DMS153 (cell line): ENCODE data around the gene ACAD9.
"Not testable (repeated sequence)": the region's sequence is repeated elsewhere in the genome, so short reads cannot be mapped to it uniquely, and the experiment has no call there.

ENCODE experiments used
- DNase-seq: peaks from one replicate; lab custom pipeline; 2025; lab: John Stamatoyannopoulos, UW

The ACAD9 gene

GRCh38 chr3:128895843-128896697, 16.6 kb downstream of the ACAD9 start:
- DNase-seq: no peak

GRCh38 chr3:128902426-128902825, 23.0 kb downstream of the ACAD9 start:
- no peak for DNase-seq

GRCh38 chr3:128903501-128903900, 24.1 kb downstream of the ACAD9 start:
- no peak for DNase-seq

GRCh38 chr3:128906031-128906803, 26.8 kb downstream of the ACAD9 start:
- DNase-seq: no peak

- DNase-seq: no peak
These were observed 27.5 kb downstream of the ACAD9 start for GRCh38 chr3:128906804-128907525.

- no peak for DNase-seq
These were observed 28.5 kb downstream of the ACAD9 start for GRCh38 chr3:128907706-128908445.

- DNase-seq: no peak
These were observed 29.5 kb downstream of the ACAD9 start for GRCh38 chr3:128908951-128909350.

GRCh38 chr3:128910006-128910405, 30.6 kb downstream of the ACAD9 start:
- no peak for DNase-seq

GRCh38 chr3:128911911-128912310, 32.5 kb downstream of the ACAD9 start:
- DNase-seq: no peak

GRCh38 chr3:128914966-128915645, 35.7 kb downstream of the ACAD9 start:
- no peak for DNase-seq

GRCh38 chr3:128917291-128917690, 37.9 kb downstream of the ACAD9 start:
- no peak for DNase-seq

- DNase-seq: no peak
These were observed 40.6 kb downstream of the ACAD9 start for GRCh38 chr3:128919988-128920387.

GRCh38 chr3:128922804-128923459, 43.5 kb downstream of the ACAD9 start:
- DNase-seq: no peak

- DNase-seq: no peak
These were observed 44.2 kb downstream of the ACAD9 start for GRCh38 chr3:128923576-128923975.

- DNase-seq: not testable (repeated sequence)
These were observed 44.6 kb downstream of the ACAD9 start for GRCh38 chr3:128923986-128924385.

GRCh38 chr3:128929364-128929763, 49.9 kb downstream of the ACAD9 start:
- DNase-seq: no peak

GRCh38 chr3:128931046-128931445, 51.6 kb downstream of the ACAD9 start:
- DNase-seq: no peak

- DNase-seq: no peak
These were observed 53.2 kb downstream of the ACAD9 start for GRCh38 chr3:128932516-128933212.

GRCh38 chr3:128933213-128933921, 53.9 kb downstream of the ACAD9 start:
- DNase-seq: no peak

- DNase-seq: no peak
These were observed 54.5 kb downstream of the ACAD9 start for GRCh38 chr3:128933922-128934253.
